BLaER1 treated with 17β-estradiol and CSF1 and Interleukin-3, amounts not matched to agents 10 nM and 100 nM (cell line): ENCODE data around the gene ECT2.
"Not testable (repeated sequence)": the region's sequence is repeated elsewhere in the genome, so short reads cannot be mapped to it uniquely, and the experiment has no call there.

Source experiments
- H3K27ac ChIP-seq, 11 experiments: shearing (Covaris generic); formaldehyde crosslinking; 2 replicates each; pipeline ENCODE4 v1.8.1; 2022
- H3K27me3 ChIP-seq, 11 experiments: shearing (Covaris generic); formaldehyde crosslinking; 2 replicates each; pipeline ENCODE4 v1.8.1; 2022
- H3K36me3 ChIP-seq, 11 experiments: shearing (Covaris generic); formaldehyde crosslinking; 2 replicates each; pipeline ENCODE4 v1.8.1; 2022
- H3K4me1 ChIP-seq, 10 experiments: shearing (Covaris generic); formaldehyde crosslinking; 2 replicates each; pipeline ENCODE4 v1.8.1; 2022
- H3K4me2 ChIP-seq, 11 experiments: shearing (Covaris generic); formaldehyde crosslinking; 2 replicates each; pipeline ENCODE4 v1.8.1; 2022
- H3K4me3 ChIP-seq, 10 experiments: shearing (Covaris generic); formaldehyde crosslinking; 2 replicates each; pipeline ENCODE4 v1.8.1; 2022
- H3K9ac ChIP-seq, 11 experiments: shearing (Covaris generic); formaldehyde crosslinking; 2 replicates each; pipeline ENCODE4 v1.8.1; 2022
- H3K9me3 ChIP-seq, 11 experiments: shearing (Covaris generic); formaldehyde crosslinking; replicated peaks in 1 of 11; 2 replicates each; pipeline ENCODE4 v1.8.1; 2022
- H4K20me1 ChIP-seq, 11 experiments: shearing (Covaris generic); formaldehyde crosslinking; 2 replicates each; pipeline ENCODE4 v1.8.1; 2022
- Cebpa-rat ChIP-seq, 11 experiments: shearing (Covaris generic); IDR thresholded peaks; 2 replicates each; pipeline ENCODE4 v1.8.1; 2022

ECT2 gene

GRCh38 chr3:172816281-172816680, 65.8 kb downstream of the ECT2 start:
- H3K27ac ChIP-seq = no peak overlapping the region
- no peak overlapping the region for H3K4me3 ChIP-seq
- peaks cover 33 to 69% (median 58%) of the 10 kb centered on the region in 11 experiments; a peak in 19 of 22 replicates for H3K36me3 ChIP-seq
- no peak overlapping the region for H3K4me2 ChIP-seq
- no peak for TF ChIP-seq Cebpa-rat (IDR thresholded peaks at IDR 0.05)
- H3K27me3 ChIP-seq = no peaks in the 10 kb centered on the region
- no peaks in the 10 kb centered on the region; a peak in 1 of 22 replicates for H3K9me3 ChIP-seq
- H3K4me1 ChIP-seq = no peaks in the 10 kb centered on the region
- no peak overlapping the region for H3K9ac ChIP-seq
- H4K20me1 ChIP-seq = no peaks in the 10 kb centered on the region

- Histone ChIP-seq H3K9ac (no peak overlapping the region), H3K27me3 (no peaks in the 10 kb centered on the region), H3K4me2 (no peak overlapping the region), H4K20me1 (no peaks in the 10 kb centered on the region), H3K36me3 (peaks cover 30 to 71% (median 58%) of the 10 kb centered on the region in 11 experiments; a peak in 19 of 22 replicates), H3K4me1 (no peaks in the 10 kb centered on the region), H3K27ac (no peak overlapping the region), H3K4me3 (no peak overlapping the region), H3K9me3 (no peaks in the 10 kb centered on the region; a peak in 1 of 22 replicates)
- TF ChIP-seq Cebpa-rat (IDR thresholded peaks at IDR 0.05) = no peak
Observed at GRCh38 chr3:172816968-172817367, 66.4 kb downstream of the ECT2 start.

GRCh38 chr3:172820492-172820891, 70.0 kb downstream of the ECT2 start:
- H3K36me3 ChIP-seq = peaks cover 28 to 69% (median 55%) of the 10 kb centered on the region in 11 experiments; a peak in 20 of 22 replicates
- H3K27ac ChIP-seq = no peak overlapping the region
- no peak overlapping the region for H3K4me2 ChIP-seq
- peaks cover 3 to 15% (median 6%) of the 10 kb centered on the region in 11 experiments; a peak in 20 of 22 replicates for H3K9me3 ChIP-seq
- H3K4me1 ChIP-seq = peaks cover 0 to 8% (median 3%) of the 10 kb centered on the region in 10 experiments; a peak in 11 of 20 replicates
- no peaks in the 10 kb centered on the region for H3K27me3 ChIP-seq
- no peak overlapping the region for H3K9ac ChIP-seq
- H3K4me3 ChIP-seq = no peak overlapping the region
- no peaks in the 10 kb centered on the region for H4K20me1 ChIP-seq
- TF ChIP-seq Cebpa-rat (IDR thresholded peaks at IDR 0.05) = no peak

- H3K27ac ChIP-seq = no peak overlapping the region
- H3K4me2 ChIP-seq = peak overlapping the region in 6 of 11 experiments; percentile 7 to 42 (median 30); a peak in 7 of 22 replicates
- no peak for TF ChIP-seq Cebpa-rat (IDR thresholded peaks at IDR 0.05)
- H3K4me1 ChIP-seq = peaks cover 0 to 8% (median 3%) of the 10 kb centered on the region in 10 experiments; a peak in 11 of 20 replicates
- no peaks in the 10 kb centered on the region for H3K27me3 ChIP-seq
- H3K9ac ChIP-seq = no peak overlapping the region
- peaks cover 20 to 45% (median 35%) of the 10 kb centered on the region in 11 experiments; a peak in 19 of 22 replicates for H3K36me3 ChIP-seq
- no peaks in the 10 kb centered on the region for H4K20me1 ChIP-seq
- H3K4me3 ChIP-seq = no peak overlapping the region
- peaks cover 18 to 30% (median 24%) of the 10 kb centered on the region in 11 experiments for H3K9me3 ChIP-seq
Observed at GRCh38 chr3:172824229-172824628, 73.7 kb downstream of the ECT2 start.

GRCh38 chr3:172827231-172827630, 76.7 kb downstream of the ECT2 start:
- Histone ChIP-seq H3K9me3 (peaks cover 18 to 28% (median 24%) of the 10 kb centered on the region in 11 experiments), H3K36me3 (peaks cover 2 to 21% (median 15%) of the 10 kb centered on the region in 11 experiments; a peak in 14 of 22 replicates)
- H3K27me3 ChIP-seq, H3K4me1 ChIP-seq, H3K27ac ChIP-seq, H3K4me3 ChIP-seq, H4K20me1 ChIP-seq, H3K9ac ChIP-seq, H3K4me2 ChIP-seq: not testable (repeated sequence)

- Histone ChIP-seq H3K4me2 (no peak overlapping the region), H3K36me3 (no peaks in the 10 kb centered on the region), H4K20me1 (no peaks in the 10 kb centered on the region), H3K4me3 (no peak overlapping the region), H3K4me1 (no peaks in the 10 kb centered on the region), H3K9me3 (no peaks in the 10 kb centered on the region), H3K27me3 (no peaks in the 10 kb centered on the region), H3K27ac (no peak overlapping the region), H3K9ac (no peak overlapping the region)
- TF ChIP-seq Cebpa-rat (IDR thresholded peaks at IDR 0.05) = no peak
Observed at GRCh38 chr3:172832983-172833382, 82.5 kb downstream of the ECT2 start.

GRCh38 chr3:172836390-172836997, 86.0 kb downstream of the ECT2 start:
- H3K4me3 ChIP-seq = no peak overlapping the region
- H3K27ac ChIP-seq = no peak overlapping the region
- H3K4me1 ChIP-seq = peaks cover 0 to 4% (median 0%) of the 10 kb centered on the region in 10 experiments; a peak in 2 of 20 replicates
- no peak for TF ChIP-seq Cebpa-rat (IDR thresholded peaks at IDR 0.05)
- H3K4me2 ChIP-seq = no peak overlapping the region
- no peaks in the 10 kb centered on the region for H3K27me3 ChIP-seq
- no peaks in the 10 kb centered on the region for H3K36me3 ChIP-seq
- no peaks in the 10 kb centered on the region for H4K20me1 ChIP-seq
- H3K9me3 ChIP-seq = no peaks in the 10 kb centered on the region
- no peak overlapping the region for H3K9ac ChIP-seq

GRCh38 chr3:172839679-172840078, 89.2 kb downstream of the ECT2 start:
- no peaks in the 10 kb centered on the region for H3K36me3 ChIP-seq
- no peak overlapping the region for H3K4me3 ChIP-seq
- H3K9ac ChIP-seq = no peak overlapping the region
- H3K27ac ChIP-seq = no peak overlapping the region
- H3K4me2 ChIP-seq = no peak overlapping the region
- H4K20me1 ChIP-seq = no peaks in the 10 kb centered on the region
- H3K4me1 ChIP-seq = peaks cover 0 to 4% (median 0%) of the 10 kb centered on the region in 10 experiments; a peak in 2 of 20 replicates
- no peaks in the 10 kb centered on the region for H3K9me3 ChIP-seq
- TF ChIP-seq Cebpa-rat (IDR thresholded peaks at IDR 0.05) = no peak
- no peaks in the 10 kb centered on the region for H3K27me3 ChIP-seq

- no peak for TF ChIP-seq Cebpa-rat (IDR thresholded peaks at IDR 0.05)
- H3K36me3 ChIP-seq = no peaks in the 10 kb centered on the region
- H3K4me3 ChIP-seq = no peak overlapping the region
- H3K9ac ChIP-seq = no peak overlapping the region
- H3K9me3 ChIP-seq = no peaks in the 10 kb centered on the region; a peak in 1 of 22 replicates
- no peaks in the 10 kb centered on the region for H3K27me3 ChIP-seq
- no peak overlapping the region for H3K4me2 ChIP-seq
- H3K27ac ChIP-seq = no peak overlapping the region
- peaks cover 0 to 4% (median 0%) of the 10 kb centered on the region in 10 experiments; a peak in 2 of 20 replicates for H3K4me1 ChIP-seq
- no peaks in the 10 kb centered on the region for H4K20me1 ChIP-seq
Observed at GRCh38 chr3:172840463-172840862, 89.9 kb downstream of the ECT2 start.

GRCh38 chr3:172840913-172841312, 90.4 kb downstream of the ECT2 start:
- Histone ChIP-seq H3K9ac (no peak overlapping the region), H3K27ac (no peak overlapping the region), H3K27me3 (no peaks in the 10 kb centered on the region), H4K20me1 (no peaks in the 10 kb centered on the region), H3K36me3 (no peaks in the 10 kb centered on the region), H3K4me2 (peak overlapping the region in 2 of 11 experiments; percentile 14; a peak in 2 of 22 replicates), H3K4me1 (peaks cover 0 to 4% (median under 1%) of the 10 kb centered on the region in 10 experiments; a peak in 6 of 20 replicates), H3K4me3 (no peak overlapping the region), H3K9me3 (peaks cover 0 to 4% (median 0%) of the 10 kb centered on the region in 11 experiments; a peak in 1 of 22 replicates)
- TF ChIP-seq Cebpa-rat (IDR thresholded peaks at IDR 0.05) = no peak
